Ovary (tissue), 9 donors: ENCODE measurements around the gene AICDA. TPM values are rescaled to one million over a fixed set of nuclear protein-coding genes. Genes with fewer than 3 reads are reported as not detected.
"Not testable (repeated sequence)": the region's sequence is repeated elsewhere in the genome, so short reads cannot be mapped to it uniquely, and the experiment has no call there.

Experiments used
- DNase-seq, 5 donors: peaks; one replicate each; pipeline ENCODE4 v3.0.0-alpha.2; 2019 to 2020
- H3K27ac ChIP-seq, 2 donors: fragments of 200-600 bp; one replicate each; pipeline versions ENCODE4 v1.5.1 to v1.8.0; 2019 to 2022
- H3K27me3 ChIP-seq: fragments of 200-600 bp; one replicate; pipeline ENCODE4 v1.8.0; 2022
- H3K36me3 ChIP-seq: fragments of 200-600 bp; sonication (generic); one replicate; pipeline ENCODE4 v1.5.1; 2019
- H3K4me1 ChIP-seq: one replicate; pipeline ENCODE4 v1.8.1; 2013; ENCODE audit warnings: mild to moderate bottlenecking, moderate library complexity; ENCODE audit not compliant: insufficient read depth
- H3K4me3 ChIP-seq: fragments of 200-600 bp; sonication (generic); one replicate; pipeline ENCODE4 v1.5.1; 2017
- H3K9me3 ChIP-seq, 2 donors: fragments of 200-600 bp in 1 of 2; sonication (generic) in 1 of 2; one replicate each; pipeline versions ENCODE4 v1.5.1 to v1.8.1; 2013 to 2019; ENCODE audit warnings: mild to moderate bottlenecking in 1 of 2, moderate library complexity in 1 of 2
- CTCF ChIP-seq, 3 donors: fragments of 450-650 bp in 2 of 3; fragments of 200-600 bp in 1 of 3; IDR thresholded peaks; one replicate each; pipeline versions ENCODE4 v1.5.1 to v1.8.0; 2016 to 2022; ENCODE audit warnings: antibody characterized with exemption in 3 of 3, mild to moderate bottlenecking in 1 of 3
- EP300 ChIP-seq: sonication (generic); formaldehyde crosslinking; IDR thresholded peaks from one replicate; pipeline ENCODE4 v1.6.1; 2017; ENCODE audit warnings: antibody characterized with exemption
- POLR2A ChIP-seq: fragments of 450-650 bp; IDR thresholded peaks from one replicate; pipeline ENCODE4 v1.6.1; 2017; ENCODE audit warnings: antibody characterized with exemption, mild to moderate bottlenecking, moderate library complexity
- WGBS, 3 donors: extraction: QIAGEN DNeasy Blood & Tissue Kit in 1 of 3; methylation state at CpG; one replicate each; pipeline versions ENCODE4 v1.1.5 to v1.1.7; 2013 to 2017; 5-methylcytosine and 5-hydroxymethylcytosine counted together
- intact Hi-C, 4 donors: fragments of 100-400 bp; cut with DNase I; formaldehyde crosslinking; loops; one replicate each; pipeline versions ENCODE4 v1.11.0 to v1.15.1; 2022 to 2023
- polyA plus RNA-seq, 2 donors: library from polyadenylated mRNA; stranded (reverse); fragments of 200-250 nt in 1 of 2; fragments of 350-450 nt in 1 of 2; fragmentation: Illumina TruSeq in 1 of 2; extraction: RNeasy Lipid Tissue Mini Kit (QIAGEN cat#74804) in 1 of 2; gene quantifications; one replicate each; pipeline ENCODE4 v1.2.3, GENCODE V29; 2013 to 2014
- total RNA-seq, 7 donors: library from RNA; depleted of rRNA in 2 of 7; stranded (reverse); fragments of >200 nt in 2 of 7; fragmentation: NEBNext Ultra II Directional in 3 of 7; extraction: Animal tissue kit (Norgen Biotek cat#: 25700) in 3 of 7; gene quantifications; one replicate each; pipeline versions ENCODE4 v1.1.0 to v1.2.4, GENCODE V29; 2016 to 2023
- donor health status: DM: no; HTN: no; CAD: no; lungs with moderate emphysema.
- donor health status: DM: no; HTN: no; CAD: no.
- donor health status: Bipolar disorder and iron deficiency.
- donor health status: DM: yes; HTN: yes; CAD: no.
- donor health status: DM: no; HTN: no; CAD: no.
- donor health status: DM: yes; HTN: yes; CAD: no.

Gene AICDA
- total and polyA plus RNA-seq, 9 donors, result not detected

- 56 to 68% (median 68%) methylated on average over 5 of the region's 5 CpGs for WGBS, 3 donors
- Histone ChIP-seq H3K27me3 (no peaks in the 10 kb centered on the region), H3K4me1 (no peaks in the 10 kb centered on the region), H3K27ac (no peak overlapping the region), H3K4me3 (no peak overlapping the region), H3K9me3 (no peaks in the 10 kb centered on the region), H3K36me3 (no peaks in the 10 kb centered on the region)
- intact Hi-C loops, result no loop called here
- no peak for DNase-seq
- TF ChIP-seq POLR2A (no peak), EP300 (no peak), CTCF (IDR thresholded peaks at IDR 0.05) (no peak)
Observed at GRCh38 chr12:8636581-8636980, 23.9 kb upstream of the AICDA start.

GRCh38 chr12:8636007-8636346 is 23.3 kb upstream of the AICDA start:
- 15 to 19% (median 17%) methylated on average over 8 of the region's 8 CpGs for WGBS, 3 donors
- H3K27ac ChIP-seq, intact Hi-C loops, H3K4me1 ChIP-seq, DNase-seq, H3K27me3 ChIP-seq, H3K4me3 ChIP-seq, H3K9me3 ChIP-seq, H3K36me3 ChIP-seq: not testable (repeated sequence)

- 42 to 55% (median 50%) methylated on average over 9 of the region's 9 CpGs for WGBS, 3 donors
Observed at GRCh38 chr12:8635342-8636006, 22.8 kb upstream of the AICDA start.

GRCh38 chr12:8630131-8630530 is 17.5 kb upstream of the AICDA start:
- intact Hi-C loops, result no loop called here
- Histone ChIP-seq H3K9me3 (no peaks in the 10 kb centered on the region), H3K4me1 (no peaks in the 10 kb centered on the region), H3K36me3 (no peaks in the 10 kb centered on the region), H3K4me3 (no peak overlapping the region), H3K27ac (no peak overlapping the region), H3K27me3 (no peaks in the 10 kb centered on the region)
- TF ChIP-seq POLR2A, result no peak
- TF ChIP-seq CTCF (IDR thresholded peaks at IDR 0.05), result no peak
- no peak for TF ChIP-seq EP300
- 83 to 93% (median 90%) methylated on average over 4 of the region's 4 CpGs for WGBS, 3 donors
- no peak for DNase-seq

More at GRCh38 chr12:8635342-8636006, 22.8 kb upstream of the AICDA start:
- H3K4me3 ChIP-seq, H3K27me3 ChIP-seq, intact Hi-C loops, DNase-seq, H3K4me1 ChIP-seq, H3K9me3 ChIP-seq, H3K27ac ChIP-seq, H3K36me3 ChIP-seq: not testable (repeated sequence)

GRCh38 chr12:8629486-8630033 is 16.9 kb upstream of the AICDA start:
- TF ChIP-seq CTCF (IDR thresholded peaks at IDR 0.05) (no peak), EP300 (no peak)
- intact Hi-C loops, result no loop called here
- no peaks in the 10 kb centered on the region for H3K4me1 ChIP-seq
- no peak overlapping the region for H3K4me3 ChIP-seq
- WGBS, 3 donors, result 29 to 33% (median 30%) methylated on average over 3 of the region's 3 CpGs
- no peak for DNase-seq
- no peak overlapping the region for H3K27ac ChIP-seq
- H3K9me3 ChIP-seq, result no peaks in the 10 kb centered on the region
- no peaks in the 10 kb centered on the region for H3K36me3 ChIP-seq
- no peaks in the 10 kb centered on the region for H3K27me3 ChIP-seq
